NCI-H1930 (cell line): Measurements from ENCODE around the gene LARGE1.

Experiments used
- DNase-seq, 2 experiments: peaks; one replicate each; lab custom pipeline; 2025; lab: John Stamatoyannopoulos, UW

LARGE1 gene

DNA sequence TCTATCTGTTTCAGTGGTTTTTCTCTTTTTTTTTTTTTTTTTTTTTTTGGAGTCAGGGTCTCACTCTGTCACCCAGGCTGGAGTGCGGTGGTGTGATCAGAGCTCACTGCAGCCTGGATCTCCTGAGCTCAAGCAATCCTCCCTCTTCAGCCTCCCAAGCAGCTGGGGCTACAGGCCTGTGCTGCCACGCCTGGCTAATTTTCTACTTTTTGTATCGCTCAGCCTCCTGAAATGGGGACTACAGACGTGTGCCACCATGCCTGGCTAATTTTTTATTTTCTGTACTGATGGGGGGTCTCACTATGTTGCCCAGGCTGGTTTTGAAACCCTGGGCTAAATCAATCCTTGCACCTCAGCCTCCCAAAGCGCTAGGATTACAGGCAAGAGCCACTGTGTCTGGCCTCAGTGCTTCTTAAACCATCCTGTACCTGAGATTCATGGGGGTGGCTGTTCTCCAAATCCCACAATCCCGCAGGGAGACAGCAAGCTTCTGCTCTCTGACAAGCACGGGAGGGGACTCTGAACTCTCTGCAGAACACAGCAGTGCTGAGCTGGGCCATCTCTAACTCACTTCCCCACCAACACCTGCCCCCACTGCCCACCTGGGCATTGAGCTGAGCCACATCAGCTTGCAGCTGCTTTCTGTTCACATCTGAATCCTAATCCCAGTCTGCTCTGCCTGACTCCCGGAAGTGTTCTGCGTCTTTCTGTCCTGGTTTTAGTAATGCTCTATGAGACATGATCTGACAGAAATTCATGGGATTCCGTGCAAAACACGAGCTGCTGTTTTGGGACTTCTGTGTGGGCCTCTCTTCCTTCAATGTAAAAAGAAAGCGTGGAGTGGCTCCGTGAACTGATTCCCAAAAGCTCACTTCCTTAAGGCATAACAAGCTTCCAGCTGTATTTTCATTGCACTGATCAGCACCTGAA is 400.0 kb downstream of the LARGE1 start:
- DNase-seq: no peak

DNA sequence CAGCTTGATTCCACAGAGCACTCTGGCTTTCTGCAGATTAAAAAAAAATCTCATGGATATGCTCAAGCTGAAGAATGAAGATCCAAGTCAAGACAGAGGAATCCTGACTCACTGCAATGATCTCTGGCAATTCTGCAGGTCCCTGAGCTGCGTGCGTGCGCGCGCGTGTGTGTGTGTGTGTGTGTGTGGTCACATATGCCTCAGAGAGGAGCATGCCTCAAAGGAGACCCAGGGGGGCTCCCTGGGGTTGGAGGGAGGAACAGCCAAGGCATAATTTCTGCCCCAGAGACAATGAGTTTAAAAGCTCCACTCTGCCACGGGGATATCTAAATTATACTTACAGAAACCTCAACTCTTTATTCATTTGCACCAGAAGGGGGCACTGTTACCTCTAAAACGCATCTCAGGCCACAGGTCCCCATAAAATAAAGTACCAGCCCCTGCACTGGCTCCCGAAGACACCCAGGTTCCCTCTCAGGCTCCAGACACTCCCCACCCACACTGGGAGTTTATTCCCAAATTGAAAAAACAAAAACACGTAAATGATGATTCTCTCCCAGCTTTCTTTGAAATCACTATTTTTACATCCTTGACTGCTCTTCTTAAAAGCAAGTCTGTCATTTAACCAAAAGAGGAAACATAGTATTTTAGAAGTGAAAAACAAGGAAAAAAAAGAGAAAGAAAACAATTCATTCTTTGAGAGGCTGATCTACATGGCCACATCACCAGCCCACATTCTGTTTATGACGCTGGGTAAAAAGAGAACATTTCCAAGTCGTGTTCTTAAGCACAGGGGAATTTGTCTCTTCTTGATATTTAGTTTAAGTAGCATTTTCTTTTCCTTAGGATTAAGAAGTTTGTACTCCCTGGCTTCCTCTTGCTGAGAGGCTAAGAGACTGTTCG is 401.0 kb downstream of the LARGE1 start:
- peak in 1 of 2 experiments; percentile 34 for DNase-seq

DNA sequence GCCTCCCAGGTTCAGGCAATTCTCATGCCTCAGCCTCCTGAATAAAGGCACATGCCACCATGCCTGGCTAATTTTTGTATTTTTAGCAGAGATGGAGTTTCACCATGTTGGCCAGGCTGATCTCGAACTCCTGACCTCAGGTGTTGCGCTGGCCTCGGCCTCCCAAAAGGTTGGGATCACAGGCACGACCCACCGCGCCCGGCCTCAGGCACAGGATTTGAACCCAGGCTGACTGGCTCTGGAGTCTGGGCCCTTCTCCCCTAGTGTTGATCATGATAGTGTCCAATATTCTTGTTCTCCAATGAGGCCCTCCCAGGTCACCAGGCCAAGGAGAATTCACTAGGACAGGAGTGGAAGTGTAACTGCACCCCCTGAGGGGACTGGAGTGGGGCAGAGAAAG is 401.9 kb downstream of the LARGE1 start:
- no peak for DNase-seq

DNA sequence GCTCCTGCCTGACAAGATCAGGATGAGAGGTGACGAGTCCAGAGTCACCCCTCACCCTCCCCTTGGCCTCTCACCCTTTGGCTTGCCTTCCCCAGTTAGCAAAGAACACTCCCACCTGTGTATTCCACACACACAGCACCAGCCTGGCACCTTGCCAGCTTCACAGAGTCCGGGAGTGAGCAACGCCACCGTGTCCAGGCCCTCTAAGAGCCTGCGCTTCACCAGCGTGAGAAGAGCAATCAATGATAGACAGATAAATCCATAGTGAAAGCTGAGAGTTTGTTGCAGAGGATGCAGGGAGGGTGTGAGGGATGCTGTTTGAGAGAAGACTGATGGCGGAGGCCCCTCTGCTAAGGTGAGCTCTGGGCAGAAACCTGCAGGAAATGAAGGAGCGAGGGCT is 404.5 kb downstream of the LARGE1 start:
- DNase-seq: no peak

DNA sequence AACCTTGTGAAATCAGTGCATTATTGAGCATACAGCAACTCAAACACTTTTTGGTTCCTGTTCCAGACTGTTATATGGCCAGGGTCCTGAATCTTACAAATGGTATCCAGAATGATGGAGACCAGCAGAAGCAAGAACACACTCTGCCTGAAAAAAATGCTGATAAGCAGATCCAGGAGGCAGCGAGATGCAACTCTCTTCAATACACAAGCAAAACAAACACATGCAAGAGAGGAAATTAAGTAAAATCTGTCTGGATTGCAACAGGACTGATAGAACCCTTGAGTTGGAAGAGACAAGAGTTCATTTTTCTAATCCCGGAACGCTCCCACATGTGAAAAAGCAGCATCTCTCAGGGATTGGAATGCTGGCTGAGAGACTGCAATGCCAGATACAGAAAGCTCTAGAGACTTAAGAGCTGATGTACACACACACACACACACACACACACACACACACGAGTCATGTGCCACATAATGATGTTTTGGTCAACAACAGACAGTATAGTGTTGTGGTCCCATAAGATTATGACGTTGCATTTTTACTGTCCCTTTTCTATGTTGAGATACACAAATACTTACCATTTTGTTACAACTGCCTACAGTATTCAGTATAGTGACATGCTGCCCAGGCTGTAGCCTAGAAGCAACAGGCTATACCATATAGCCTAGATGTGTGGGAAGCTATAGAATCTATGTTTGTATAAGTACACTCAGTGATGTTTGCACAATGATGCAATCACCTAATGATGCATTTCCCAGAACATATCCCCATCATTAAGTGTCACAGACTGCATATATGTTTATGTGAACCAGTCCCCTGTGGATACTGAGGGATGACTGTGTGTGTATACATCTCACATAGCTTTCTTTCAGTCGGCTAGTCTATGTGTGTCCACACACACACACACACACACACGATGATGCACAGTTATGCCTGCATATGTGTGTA is 406.6 kb downstream of the LARGE1 start:
- peak in 1 of 2 experiments; percentile 64 for DNase-seq

DNA sequence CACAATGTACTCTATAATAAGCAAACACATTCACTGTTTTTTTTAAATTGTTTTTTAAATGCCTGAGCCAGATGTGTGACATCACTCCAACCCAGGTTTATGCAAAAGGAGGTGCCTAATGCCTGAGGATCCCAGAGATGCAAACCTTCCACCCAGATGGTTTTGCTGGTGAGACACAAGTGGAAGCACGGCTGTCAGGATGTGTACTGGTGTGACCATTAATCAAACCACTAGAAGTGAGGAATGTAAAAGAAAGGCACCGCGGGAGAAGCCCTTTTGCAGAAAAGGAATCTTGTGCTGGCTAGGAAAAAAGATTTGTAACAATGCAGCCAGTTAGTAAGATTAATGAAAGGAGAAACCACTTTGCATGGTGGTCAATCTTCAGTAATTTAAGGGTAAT is 407.4 kb downstream of the LARGE1 start:
- DNase-seq: no peak

DNA sequence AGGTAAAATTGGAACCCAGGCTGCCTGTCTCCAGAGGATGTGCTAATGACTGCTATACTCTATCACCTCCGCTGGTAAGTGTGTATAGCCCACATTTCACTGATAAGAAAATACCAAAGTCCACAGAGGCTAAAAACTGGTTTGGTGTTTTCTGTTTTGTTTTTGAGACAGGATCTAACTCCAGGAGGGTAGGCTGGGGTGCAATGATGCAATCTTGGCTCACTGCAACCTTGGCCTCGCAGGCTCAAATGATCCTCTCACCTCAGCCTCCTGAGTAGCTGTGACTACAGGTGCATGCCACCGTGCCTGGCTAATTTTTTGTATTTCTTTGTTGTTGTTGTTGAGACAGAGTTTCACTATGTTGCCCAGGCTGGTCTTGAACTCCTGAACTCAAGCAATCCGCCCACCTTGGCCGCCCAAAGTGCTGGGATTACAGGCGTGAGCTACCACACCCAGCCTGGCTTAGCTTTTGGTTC is 409.8 kb downstream of the LARGE1 start:
- no peak for DNase-seq

DNA sequence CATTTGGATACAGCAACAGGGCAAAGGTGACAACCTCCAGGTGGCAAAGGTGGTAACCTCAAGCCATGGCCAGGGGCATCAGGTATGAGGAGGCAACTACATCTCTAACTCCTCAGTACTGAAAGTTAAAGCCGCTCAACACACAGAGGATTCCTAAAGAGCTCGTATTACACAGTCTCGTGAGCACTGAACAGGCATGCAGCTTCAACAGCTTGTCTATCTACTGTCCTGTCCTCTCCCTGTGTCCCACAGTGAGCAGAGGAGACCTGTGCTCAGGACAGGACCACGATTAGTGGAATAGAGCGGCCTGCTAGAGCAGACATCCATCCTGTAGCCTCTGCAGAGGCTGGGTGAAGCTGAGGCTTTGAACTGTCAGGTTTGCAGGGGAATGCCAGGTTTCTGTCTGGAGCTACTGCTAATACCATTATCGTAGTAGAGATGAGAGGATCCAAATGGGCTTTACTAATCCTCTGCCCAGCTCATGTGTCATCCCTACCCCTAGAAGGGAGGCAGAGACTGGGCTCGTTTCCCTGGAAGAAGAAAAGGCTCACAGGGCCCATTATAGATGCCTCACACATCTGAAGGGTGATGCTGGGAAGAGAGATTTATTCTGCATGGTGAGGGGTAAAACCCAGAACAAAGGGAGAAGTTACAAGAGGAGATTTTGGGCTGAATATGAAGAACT is 415.2 kb downstream of the LARGE1 start:
- DNase-seq: no peak

DNA sequence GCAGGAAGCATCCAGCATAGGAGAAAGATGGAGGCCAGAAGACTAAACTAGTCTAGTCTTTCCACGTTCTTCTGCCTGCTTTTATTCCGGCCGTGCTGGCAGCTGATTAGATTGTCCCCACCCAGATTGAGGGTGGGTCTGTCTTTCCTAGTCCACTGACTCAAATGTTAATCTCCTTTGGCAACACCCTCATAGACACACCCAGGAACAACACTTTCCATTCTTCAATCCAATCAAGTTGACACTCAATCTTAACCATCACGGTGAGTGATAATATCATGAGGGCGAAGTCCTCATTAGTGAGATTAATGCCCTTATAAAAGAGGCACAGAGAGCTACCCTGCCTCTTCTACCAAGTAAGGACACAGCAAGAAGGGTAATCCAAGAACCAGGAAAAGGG is 424.2 kb downstream of the LARGE1 start:
- DNase-seq: no peak

DNA sequence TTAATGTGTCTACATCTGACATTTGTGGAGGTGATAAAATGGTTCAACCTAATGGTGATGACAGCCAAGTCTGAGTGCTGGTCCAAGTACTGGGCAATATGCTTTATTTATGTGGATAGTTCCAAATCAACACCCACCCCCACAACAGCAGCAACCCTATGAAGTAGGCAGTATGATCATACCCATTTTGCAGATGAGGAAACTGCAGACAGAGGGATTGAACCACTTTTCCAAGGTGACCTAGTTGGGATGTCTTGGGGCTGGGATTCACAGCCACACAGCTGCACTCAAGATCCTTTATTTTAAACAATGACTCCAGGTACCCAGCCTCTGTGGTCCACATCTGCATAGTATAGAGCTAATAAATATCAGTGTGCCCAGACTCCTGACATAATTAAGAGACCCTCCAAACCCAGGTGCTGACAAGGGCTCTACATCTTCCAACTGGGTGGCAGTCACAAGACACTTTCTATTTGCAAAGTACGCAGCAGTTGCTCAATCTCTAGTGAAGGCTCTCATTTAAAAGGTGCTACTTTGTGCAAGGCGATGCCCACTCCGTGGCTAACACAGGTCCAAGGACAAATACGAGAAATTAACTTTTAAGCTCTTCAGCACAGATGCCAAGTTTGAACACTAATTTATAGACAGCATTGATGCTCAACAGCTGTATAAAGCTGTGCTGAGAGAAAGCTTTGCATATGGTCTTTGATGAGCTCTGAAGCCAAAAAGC is 426.6 kb downstream of the LARGE1 start:
- DNase-seq: no peak

DNA sequence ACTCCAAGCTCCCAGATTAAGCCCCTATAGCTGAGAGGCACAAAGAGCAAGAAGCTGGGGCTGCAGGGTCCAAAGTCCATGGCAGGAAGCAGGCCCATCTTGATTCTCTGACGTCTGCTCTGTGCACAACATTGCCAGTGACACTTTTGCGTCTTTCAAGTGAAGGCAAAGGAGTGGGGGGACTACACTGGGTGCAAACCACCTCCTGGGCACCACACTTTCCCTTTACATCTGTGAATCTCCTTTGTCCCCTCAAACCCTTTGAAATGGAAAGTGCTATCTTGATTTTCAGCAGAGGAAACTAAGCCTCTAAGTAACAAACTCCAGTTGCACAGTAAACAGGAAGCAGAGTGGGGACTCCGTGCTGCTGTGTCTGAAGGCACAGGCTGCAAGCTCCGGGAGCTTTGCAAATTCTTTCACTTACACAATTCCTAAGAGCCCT is 428.0 kb downstream of the LARGE1 start:
- no peak for DNase-seq

DNA sequence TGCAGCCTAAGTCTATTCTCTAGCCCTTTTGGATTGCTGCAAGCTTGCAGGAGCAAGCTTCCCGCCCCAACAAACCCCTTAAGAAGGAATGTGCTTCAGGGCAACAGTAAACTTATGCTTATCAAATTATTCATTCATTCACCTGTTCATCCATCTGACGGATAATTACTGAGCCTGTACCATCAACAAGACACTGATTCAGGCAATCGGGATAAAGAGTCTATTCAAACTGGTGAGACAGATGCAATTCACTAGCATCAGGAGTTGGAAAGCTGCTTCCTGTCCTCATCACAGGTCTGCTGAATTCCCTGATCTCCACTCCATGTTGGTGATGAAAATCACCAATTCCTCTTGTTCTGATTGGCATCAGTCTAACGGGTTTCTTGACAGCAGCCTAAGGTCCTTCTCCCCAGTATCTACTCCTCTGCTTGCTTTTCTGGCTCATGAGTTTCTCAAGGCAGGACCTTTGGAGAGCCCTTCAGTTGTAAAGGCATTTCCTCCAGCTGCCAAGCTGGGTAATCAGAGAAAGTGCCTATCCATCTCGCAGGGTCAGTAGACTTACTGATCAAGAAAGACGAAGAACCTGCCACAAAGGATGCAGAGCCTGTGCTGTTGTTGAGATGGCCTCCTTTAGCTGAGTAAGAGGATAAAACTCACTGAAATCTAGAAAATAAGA is 433.1 kb downstream of the LARGE1 start:
- no peak for DNase-seq

DNA sequence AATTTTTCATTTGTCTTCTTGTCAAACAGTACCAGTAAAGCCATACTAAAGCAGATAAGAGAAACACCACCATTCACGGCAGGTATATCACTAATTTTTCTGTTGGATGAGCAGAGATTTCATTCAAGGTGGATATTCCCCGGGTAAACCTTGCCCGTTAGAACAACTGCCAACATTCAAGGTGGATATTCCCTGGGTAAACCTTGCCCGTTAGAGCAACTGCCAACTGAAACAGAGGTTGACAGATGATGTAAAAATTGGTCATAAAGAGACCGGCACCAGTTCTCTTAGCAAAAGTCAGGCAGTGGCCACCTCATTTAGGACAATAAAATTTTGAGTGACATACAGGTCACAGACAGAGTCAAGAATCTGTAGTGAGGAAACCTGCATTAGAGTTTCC is 438.7 kb downstream of the LARGE1 start:
- DNase-seq: no peak

DNA sequence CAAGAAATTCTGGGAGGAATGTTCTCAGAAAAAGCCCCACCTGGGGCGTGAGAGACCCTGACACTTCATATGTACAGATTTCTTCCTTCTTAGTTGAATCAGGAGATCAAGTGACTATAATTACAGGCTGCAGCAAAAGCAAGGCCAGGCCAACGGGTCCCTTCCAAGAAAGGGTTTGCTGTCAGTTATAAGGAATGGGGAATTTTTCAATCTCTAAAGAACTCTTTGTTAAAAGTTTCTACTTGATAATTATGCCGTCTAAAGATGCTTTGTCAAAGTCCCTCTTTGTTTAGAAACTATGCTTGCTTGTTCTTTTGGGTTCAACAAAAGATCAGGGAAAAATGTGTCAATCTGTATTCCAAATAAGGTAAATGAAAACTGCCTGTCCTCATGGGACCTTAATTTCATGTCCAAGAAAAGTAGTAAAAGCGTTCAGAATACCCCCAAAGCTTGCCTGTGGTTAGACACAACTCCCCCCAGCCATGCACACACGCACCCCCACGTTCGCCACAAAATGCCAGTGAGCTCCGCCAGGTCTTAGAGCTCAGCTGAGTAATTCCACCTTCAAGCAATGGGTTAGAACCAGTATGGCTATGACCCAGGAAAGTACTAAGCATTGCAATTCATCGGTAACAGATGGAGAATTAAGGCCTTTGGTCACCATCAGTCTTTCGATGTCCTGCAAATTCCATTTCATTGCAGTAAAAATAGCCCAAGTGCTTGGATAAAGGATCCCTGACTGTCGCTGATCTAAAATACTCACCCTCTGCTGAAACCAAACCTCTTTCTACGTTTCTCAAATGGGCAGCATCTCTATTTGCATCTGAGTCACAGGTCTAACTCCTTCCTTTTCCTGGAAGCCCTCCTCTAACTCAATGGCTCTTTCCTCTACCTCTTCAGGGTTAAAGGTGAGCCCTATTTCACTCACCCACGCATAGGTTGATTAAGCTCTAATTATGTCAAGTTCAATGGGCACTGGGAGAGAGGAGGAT is 442.9 kb downstream of the LARGE1 start:
- DNase-seq: no peak

DNA sequence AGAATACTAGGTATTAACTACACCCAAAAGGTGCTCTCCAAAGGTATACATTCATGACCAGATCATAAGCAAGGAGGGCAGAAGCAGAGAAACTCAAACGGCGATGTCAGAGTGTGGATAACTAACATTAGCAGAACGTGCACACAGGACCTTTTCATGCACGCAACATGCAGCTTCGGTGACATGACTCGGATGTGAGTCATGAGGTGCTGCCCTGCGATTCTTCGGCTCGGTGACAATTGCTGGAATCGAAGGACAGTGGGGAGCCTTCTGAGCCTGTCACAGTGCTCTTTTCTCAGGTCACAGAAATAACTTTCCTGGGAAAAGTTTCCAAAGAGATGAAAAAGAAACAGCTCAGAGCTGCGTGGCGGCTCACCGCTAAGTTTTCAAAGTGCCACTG is 443.6 kb downstream of the LARGE1 start:
- no peak for DNase-seq

DNA sequence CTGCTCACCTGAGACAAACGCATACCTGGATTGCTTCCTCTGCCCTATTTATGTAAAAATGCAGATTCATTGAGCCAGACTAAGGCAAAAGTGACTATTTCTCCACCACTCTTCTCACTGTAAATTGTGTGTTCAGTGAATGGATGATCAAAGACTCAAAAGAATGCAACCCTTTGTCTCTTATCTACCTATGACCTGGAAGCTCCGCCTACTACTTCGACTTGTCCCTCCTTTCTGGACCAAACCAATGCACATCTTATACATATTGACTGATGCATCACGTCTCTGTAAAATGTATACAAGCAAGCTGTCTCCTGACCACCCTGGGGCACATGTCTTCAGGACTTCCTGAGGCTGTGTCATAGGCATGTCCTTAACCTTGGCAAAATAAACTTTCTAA is 444.1 kb downstream of the LARGE1 start:
- DNase-seq: no peak

DNA sequence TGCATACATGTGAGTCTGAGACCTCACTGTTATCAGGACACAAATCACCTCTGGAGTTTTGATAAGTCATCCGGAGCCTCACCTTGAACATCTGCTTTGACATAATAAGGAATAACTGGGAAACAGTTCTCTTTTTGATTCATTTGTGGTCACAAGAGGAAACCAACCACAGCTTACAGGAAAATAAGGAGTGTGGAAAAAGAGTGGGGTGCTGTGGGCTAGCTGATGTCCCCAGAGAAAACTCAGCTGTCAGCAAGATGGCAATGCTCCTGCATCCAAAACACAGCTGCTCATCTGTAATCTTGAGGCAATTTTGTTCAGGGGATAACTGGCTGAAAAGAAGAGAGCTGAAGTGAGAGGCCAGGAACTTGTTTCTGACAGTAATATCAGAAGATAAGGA is 445.7 kb downstream of the LARGE1 start:
- no peak for DNase-seq
